ENCODE data around the gene KRT82.

GRCh38 chr12:52352951-52353350, 53.2 kb downstream of the KRT82 start:
- TF ChIP-seq CTCF (IDR thresholded peaks at IDR 0.05): no peak
- no peak for TF ChIP-seq POLR2A (IDR thresholded peaks at IDR 0.05)
- TF ChIP-seq EP300 (IDR thresholded peaks at IDR 0.05): no peak
- TF ChIP-seq POLR2AphosphoS5 (IDR thresholded peaks at IDR 0.05): no peak

Measured in stomach (tissue), 4 donors.